ENCODE measurements around the gene TRMU.
A peak's percentile ranks its signal among the peaks of the same experiment; 100 is the strongest.
"Not testable (repeated sequence)": the region's sequence is repeated elsewhere in the genome, so short reads cannot be mapped to it uniquely, and the experiment has no call there.

The TRMU gene

GRCh38 chr22:46300491-46300890, 35.0 kb upstream of the TRMU start:
- DNase-seq, result no peak

GRCh38 chr22:46303347-46303965, 32.1 kb upstream of the TRMU start:
- DNase-seq, result no peak

GRCh38 chr22:46308283-46308988, 27.1 kb upstream of the TRMU start:
- DNase-seq, result no peak

GRCh38 chr22:46309526-46310085, 25.9 kb upstream of the TRMU start:
- DNase-seq, result no peak

GRCh38 chr22:46312056-46312455, 23.5 kb upstream of the TRMU start:
- no peak for DNase-seq

GRCh38 chr22:46312848-46313247, 22.7 kb upstream of the TRMU start:
- not testable (repeated sequence) for DNase-seq

- DNase-seq, result no peak
Observed at GRCh38 chr22:46315976-46316375, 19.5 kb upstream of the TRMU start.

- DNase-seq, result no peak
Observed at GRCh38 chr22:46317646-46318045, 17.9 kb upstream of the TRMU start.

GRCh38 chr22:46318576-46318975, 16.9 kb upstream of the TRMU start:
- no peak for DNase-seq

GRCh38 chr22:46319319-46319718, 16.2 kb upstream of the TRMU start:
- no peak for DNase-seq

GRCh38 chr22:46320166-46320710, 15.3 kb upstream of the TRMU start:
- no peak for DNase-seq

GRCh38 chr22:46320716-46321386, 14.7 kb upstream of the TRMU start:
- no peak for DNase-seq

- DNase-seq, result no peak
Observed at GRCh38 chr22:46322711-46323110, 12.8 kb upstream of the TRMU start.

- no peak for DNase-seq
Observed at GRCh38 chr22:46323162-46323561, 12.4 kb upstream of the TRMU start.

- no peak for DNase-seq
Observed at GRCh38 chr22:46326066-46326680, 9.3 kb upstream of the TRMU start.

GRCh38 chr22:46327691-46328465, 7.6 kb upstream of the TRMU start:
- no peak for DNase-seq

GRCh38 chr22:46328797-46329196, 6.7 kb upstream of the TRMU start:
- no peak for DNase-seq

- no peak for DNase-seq
Observed at GRCh38 chr22:46329616-46330015, 5.9 kb upstream of the TRMU start.

- no peak for DNase-seq
Observed at GRCh38 chr22:46330426-46330825, 5.1 kb upstream of the TRMU start.

GRCh38 chr22:46331496-46331895, 4.0 kb upstream of the TRMU start:
- no peak for DNase-seq

- DNase-seq, result peak; percentile 33
Observed at GRCh38 chr22:46336119-46337078, 885 bp downstream of the TRMU start.
